Measurements from ENCODE around the gene ARHGEF11. TPM values are rescaled to one million over a fixed set of nuclear protein-coding genes. Genes with fewer than 3 reads are reported as not detected.
A peak's percentile ranks its signal among the peaks of the same experiment; 100 is the strongest.
"Not testable (repeated sequence)": the region's sequence is repeated elsewhere in the genome, so short reads cannot be mapped to it uniquely, and the experiment has no call there.

ARHGEF11 gene
- total and polyA plus RNA-seq, 9 of the 15 experiments (the other 6 are each of a cell fraction or from before 2014, with no cell fraction given), result 0.14 to 15.5 (median 9.0) TPM

- no peak for TF ChIP-seq ATF4 (CRISPR knock-in tag; IDR thresholded peaks at IDR 0.05)
Measured at GRCh38 chr1:156927215-156928042, 118.1 kb downstream of the ARHGEF11 start (continued).

DNA sequence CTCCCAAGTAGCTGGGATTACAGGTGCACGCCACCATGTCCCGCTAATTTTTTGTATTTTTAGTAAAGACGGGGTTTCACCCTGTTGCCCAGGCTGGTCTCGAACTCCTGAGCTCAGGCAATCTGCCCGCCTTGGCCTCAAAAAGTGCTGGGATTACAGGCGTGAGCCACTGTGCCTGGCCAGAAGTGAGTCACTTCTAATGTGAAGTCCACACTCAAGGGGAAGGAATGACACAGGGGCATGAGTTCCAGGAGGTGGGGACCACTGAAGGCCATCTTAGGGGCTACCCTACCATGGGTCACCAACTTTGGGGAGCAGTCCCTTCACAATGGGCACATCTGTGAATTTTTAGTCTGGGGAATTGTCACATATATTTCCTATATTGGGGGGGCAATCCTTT is 118.8 kb downstream of the ARHGEF11 start:
- Histone ChIP-seq H3K4me2 (ENCODE audit: insufficient read depth, low read length) (peak overlapping the region; percentile 73), H3K4me1 (replicated peaks in 1 of 2; ENCODE audit: control insufficient read depth in 2 of 2, insufficient read depth in 2 of 2, low read length in 2 of 2) (peaks cover 24 to 33% of the 10 kb centered on the region in 2 experiments)
- ATAC-seq; H3K4me3 ChIP-seq; BruUV-seq (replicated peaks); H3K27ac ChIP-seq (ENCODE audit: extremely low read depth, low read depth, low read length); H4K20me1 ChIP-seq (replicated peaks; ENCODE audit: control insufficient read depth, insufficient read depth, low read length); DNase-seq (ENCODE audit: extremely low read depth in 1 of 4, low spot score in 3 of 4); H3K27me3 ChIP-seq (ENCODE audit: control insufficient read depth in 2 of 2, insufficient read depth in 2 of 2, low read length in 2 of 2); H3K36me3 ChIP-seq (ENCODE audit: control insufficient read depth, insufficient read depth, low read length); FAIRE-seq; H3K9me3 ChIP-seq (replicated peaks; ENCODE audit: control insufficient read depth, insufficient read depth, low read depth, low read length); H3K9ac ChIP-seq (ENCODE audit: insufficient read depth in 1 of 2, low read depth in 2 of 2, low read length in 2 of 2); H3K79me2 ChIP-seq (ENCODE audit: control insufficient read depth, insufficient read depth, low read length); H2AFZ ChIP-seq (ENCODE audit: low read depth, low read length); H3K9me1 ChIP-seq (ENCODE audit: control insufficient read depth, insufficient read depth, low read length): not testable (repeated sequence)
- intact Hi-C loops (cut with micrococcal nuclease), result loop anchor here (5.0 kb wide), 2 partner anchors 46 to 231 kb away; no protein-coding TSS in a partner anchor
- 73% methylated on average over 6 of the region's 6 CpGs for WGBS (ENCODE audit: insufficient coverage, low coverage, missing lambda C conversion rate)
- ChIA-PET POLR2A (interaction anchor here (1.0 kb wide), 1 partner anchor 15 kb away, joined by 3 read pairs; no protein-coding TSS in a partner anchor), CTCF (ENCODE audit: low intra/inter-chr PET ratio) (interaction anchor here (2.1 kb wide), 1 partner anchor 16 kb away, joined by 12 read pairs; no protein-coding TSS in a partner anchor)
- in situ Hi-C loops (cut with MboI), result loop anchor here (5.0 kb wide), 1 partner anchor 34 kb away; the partner anchor contains the start of gene PEAR1

All from K562 (cell line).